Astrocyte of the spinal cord (primary cell): ENCODE data around the gene DGCR2.
A peak's percentile ranks its signal among the peaks of the same experiment; 100 is the strongest.

Experiments
- DNase-seq: peaks from one replicate; pipeline ENCODE4 v3.0.0; 2011; ENCODE audit warnings: low read depth, low spot score
- H3K4me3 ChIP-seq: 2 replicates; pipeline ENCODE4 v1.5.1; 2011; ENCODE audit warnings: low read depth, mild to moderate bottlenecking, low read length, moderate library complexity
- CTCF ChIP-seq: IDR thresholded peaks from 2 replicates; pipeline ENCODE4 v1.5.1; 2012; ENCODE audit warnings: low read depth, mild to moderate bottlenecking, low read length, inconsistent platforms
- in situ Hi-C: cut with HindIII; loops from 2 replicates; pipeline ENCODE4 v1.10.0; 2017; ENCODE audit warnings: low sequenced_read_pairs

Gene DGCR2

GRCh38 chr22:19121631-19122142, 525 bp downstream of the DGCR2 start:
- TF ChIP-seq CTCF, result no peak
- H3K4me3 ChIP-seq, result peak overlapping the region; percentile 81
- in situ Hi-C loops, result no loop called here
- DNase-seq, result no peak

- DNase-seq, result peak; percentile 27
- peak overlapping the region; percentile 81 for H3K4me3 ChIP-seq
- in situ Hi-C loops, result no loop called here
- no peak for TF ChIP-seq CTCF
Measured at GRCh38 chr22:19120829-19121630, 1.2 kb downstream of the DGCR2 start.

DNA sequence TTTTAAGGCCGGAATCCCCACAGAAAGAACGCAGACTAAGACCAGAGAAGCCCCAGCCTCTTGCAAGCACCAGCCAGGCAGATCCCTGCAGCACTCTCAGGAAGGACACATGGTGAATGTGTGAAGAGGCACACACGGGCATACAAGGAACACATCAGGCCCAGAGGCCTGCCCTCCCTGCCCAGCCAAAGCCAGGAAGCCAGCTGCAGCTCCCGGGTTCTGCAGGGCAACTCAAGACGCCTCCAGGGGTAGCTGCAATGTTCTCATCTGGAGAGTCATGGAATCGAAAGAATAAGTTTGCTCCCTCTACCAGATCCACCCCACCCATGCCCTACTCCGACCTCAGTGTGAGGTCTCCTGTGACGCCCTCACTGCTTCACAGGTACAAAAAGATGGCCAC, 2.3 kb downstream of the DGCR2 start:
- DNase-seq, result no peak
- in situ Hi-C loops, result no loop called here
- TF ChIP-seq CTCF, result no peak
- no peak overlapping the region for H3K4me3 ChIP-seq

GRCh38 chr22:19118329-19118880, 3.8 kb downstream of the DGCR2 start:
- no peak overlapping the region for H3K4me3 ChIP-seq
- in situ Hi-C loops, result no loop called here
- DNase-seq, result no peak
- TF ChIP-seq CTCF, result no peak

GRCh38 chr22:19117111-19117512, 5.1 kb downstream of the DGCR2 start:
- no peak for DNase-seq
- no peak overlapping the region for H3K4me3 ChIP-seq
- in situ Hi-C loops, result no loop called here
- no peak for TF ChIP-seq CTCF

DNA sequence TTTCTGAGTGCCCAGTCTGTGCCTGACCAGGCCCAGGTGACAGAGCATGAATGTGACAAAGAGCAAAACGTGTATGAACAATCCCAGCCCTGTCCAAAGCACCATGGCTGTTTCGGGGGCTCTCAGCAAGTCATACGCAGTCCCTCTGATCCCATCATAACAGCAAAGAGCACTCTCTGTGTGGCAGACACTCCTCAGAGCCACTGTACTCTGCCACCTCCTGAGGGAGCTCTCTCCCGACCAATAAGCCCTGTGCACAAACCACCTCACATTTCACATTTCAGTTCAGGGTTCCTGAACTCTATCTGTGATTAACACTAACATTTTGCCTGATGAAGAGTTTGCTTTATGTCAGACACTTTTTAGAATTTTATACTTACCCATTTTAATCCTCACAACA, 6.6 kb downstream of the DGCR2 start:
- H3K4me3 ChIP-seq, result no peak overlapping the region
- in situ Hi-C loops, result no loop called here
- TF ChIP-seq CTCF, result peak; percentile 49
- DNase-seq, result no peak
